ENCODE measurements around the gene FRYL.
"Not testable (repeated sequence)": the region's sequence is repeated elsewhere in the genome, so short reads cannot be mapped to it uniquely, and the experiment has no call there.

The FRYL gene

GRCh38 chr4:48451656-48452055 is 328.4 kb downstream of the FRYL start:
- H3K9me3 Mint-ChIP-seq; H3K4me3 Mint-ChIP-seq; H3K36me3 Mint-ChIP-seq (ENCODE audit: low read depth); H3K4me1 Mint-ChIP-seq (ENCODE audit: low read depth); intact Hi-C loops (cut with micrococcal nuclease); H3K27ac Mint-ChIP-seq; H3K27me3 Mint-ChIP-seq: not testable (repeated sequence)

GRCh38 chr4:48450740-48451139 is 329.3 kb downstream of the FRYL start:
- H3K4me3 Mint-ChIP-seq, result no peak overlapping the region
- no peaks in the 10 kb centered on the region for H3K27me3 Mint-ChIP-seq
- intact Hi-C loops (cut with micrococcal nuclease), result no loop called here
- H3K36me3 Mint-ChIP-seq (ENCODE audit: low read depth), result no peaks in the 10 kb centered on the region
- H3K4me1 Mint-ChIP-seq (ENCODE audit: low read depth), result no peaks in the 10 kb centered on the region
- no peaks in the 10 kb centered on the region for H3K9me3 Mint-ChIP-seq
- H3K27ac Mint-ChIP-seq, result no peak overlapping the region

DNA sequence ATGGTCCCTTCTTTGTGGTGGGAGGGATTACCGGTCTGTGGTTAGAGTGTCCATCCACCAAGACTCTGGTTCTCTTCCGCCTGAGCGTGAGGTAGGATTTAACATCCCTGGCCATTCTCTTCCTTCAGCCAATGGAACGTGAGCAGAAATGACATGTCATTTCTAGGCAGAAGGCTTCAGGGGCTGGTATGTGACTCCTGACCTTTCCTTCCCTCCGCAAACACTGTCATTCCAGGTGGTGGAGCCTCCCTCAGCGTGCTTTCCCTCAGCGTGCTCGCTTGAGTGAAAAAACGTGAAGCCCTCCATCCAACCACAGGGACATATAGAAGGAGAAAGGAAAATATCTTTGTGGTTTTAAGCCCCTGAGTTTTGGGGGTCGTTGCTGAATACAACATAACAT is 330.9 kb downstream of the FRYL start:
- Mint-ChIP-seq H3K4me3 (no peak overlapping the region), H3K9me3 (no peaks in the 10 kb centered on the region), H3K36me3 (ENCODE audit: low read depth) (no peaks in the 10 kb centered on the region), H3K27me3 (no peaks in the 10 kb centered on the region), H3K4me1 (ENCODE audit: low read depth) (no peaks in the 10 kb centered on the region), H3K27ac (no peak overlapping the region)
- intact Hi-C loops (cut with micrococcal nuclease), result loop anchor here (5.0 kb wide), 1 partner anchor 513 kb away; no protein-coding TSS in a partner anchor

Measured in dendritic cell treated with granulocyte-macrophage colony-stimulating factor and Interleukin-4, amounts not matched to agents 40 ng/mL and 50 ng/mL, for 4 days (primary cell).